HG03103 (cell line): ENCODE results near the gene MRPS34.

Experiments
- ATAC-seq: cut with Tn5 transposase; IDR thresholded peaks from one replicate; pipeline ENCODE4 v1.9.1; 2021; ENCODE audit warnings: low read depth; ENCODE audit not compliant: unreplicated experiment

The MRPS34 gene

GRCh38 chr16:1731603-1732002, 41.3 kb downstream of the MRPS34 start:
- ATAC-seq: no peak

- ATAC-seq: no peak
Observed at GRCh38 chr16:1731073-1731472, 41.9 kb downstream of the MRPS34 start.

- ATAC-seq: no peak
Observed at GRCh38 chr16:1729445-1729844, 43.5 kb downstream of the MRPS34 start.

- ATAC-seq: no peak
Observed at GRCh38 chr16:1729026-1729425, 43.9 kb downstream of the MRPS34 start.

GRCh38 chr16:1727651-1728624, 45.0 kb downstream of the MRPS34 start:
- no peak for ATAC-seq

GRCh38 chr16:1726661-1727502, 46.1 kb downstream of the MRPS34 start:
- ATAC-seq: no peak

- no peak for ATAC-seq
Observed at GRCh38 chr16:1724491-1724890, 48.4 kb downstream of the MRPS34 start.

GRCh38 chr16:1723450-1724147, 49.3 kb downstream of the MRPS34 start:
- ATAC-seq: no peak
